T-helper 17 cell (primary cell): Measurements from ENCODE around the gene UPF3A. TPM values are rescaled to one million over a fixed set of nuclear protein-coding genes. Genes with fewer than 3 reads are reported as not detected.

Experiments
- ATAC-seq: fragments of 150-1000 bp; cut with Tn5 transposase; 2 replicates; pipeline ENCODE4 v1.10.0; 2021; ENCODE audit warnings: mild to moderate bottlenecking, moderate library complexity
- DNase-seq, 3 donors: peaks; one replicate each; pipeline versions ENCODE4 v3.0.0 to v3.0.0-alpha.2; 2020 to 2021
- H3K9me3 ChIP-seq: one replicate; pipeline ENCODE4 v1.7.0; 2013; ENCODE audit warnings: low read length, mild to moderate bottlenecking; ENCODE audit not compliant: control insufficient read depth, poor library complexity, severe bottlenecking
- H3K27ac Mint-ChIP-seq: one replicate; pipeline ENCODE4 v1.8.0; 2022; ENCODE audit warnings: mild to moderate bottlenecking, moderate library complexity, mixed read lengths
- H3K27me3 Mint-ChIP-seq: one replicate; pipeline ENCODE4 v1.8.0; 2022; ENCODE audit warnings: mixed read lengths
- H3K36me3 Mint-ChIP-seq: one replicate; pipeline ENCODE4 v1.8.0; 2022; ENCODE audit warnings: low read depth, mixed read lengths
- H3K4me1 Mint-ChIP-seq: one replicate; pipeline ENCODE4 v1.8.0; 2022; ENCODE audit warnings: mild to moderate bottlenecking, mixed read lengths
- H3K4me3 Mint-ChIP-seq: one replicate; pipeline ENCODE4 v1.8.0; 2022; ENCODE audit warnings: mild to moderate bottlenecking, moderate library complexity, mixed read lengths
- total RNA-seq, 4 donors: library from RNA in 2 of 4; stranded (reverse) in 2 of 4; gene quantifications; one replicate each; pipeline ENCODE4 v1.2.3 and lab custom pipeline; 2022 to 2026

UPF3A gene
- total RNA-seq, 2 donors from 2014 or later: 33.2 to 52.4 TPM

DNA sequence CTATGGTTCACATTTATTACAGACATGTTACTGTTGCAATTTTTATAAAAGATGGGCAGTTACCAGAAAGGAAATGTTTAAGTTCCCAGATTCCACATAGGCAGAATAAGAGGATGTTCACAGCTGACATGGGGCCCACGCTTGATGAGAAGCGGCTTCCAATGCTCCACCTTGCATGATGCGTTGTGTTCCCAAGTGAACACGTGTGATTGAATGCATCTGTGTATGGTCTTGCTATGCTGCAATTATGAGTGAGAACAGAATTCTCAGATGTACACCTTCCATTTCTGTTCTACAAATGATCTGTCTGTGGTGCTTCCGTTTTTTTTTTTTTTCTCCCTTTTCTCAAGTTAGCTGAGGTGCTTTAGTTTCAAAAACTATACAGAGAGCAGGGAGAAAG, 15.5 kb downstream of the UPF3A start:
- H3K9me3 ChIP-seq: no peaks in the 10 kb centered on the region
- no peaks in the 10 kb centered on the region for H3K27me3 Mint-ChIP-seq
- peaks cover 12% of the 10 kb centered on the region for H3K36me3 Mint-ChIP-seq
- no peak overlapping the region for H3K4me3 Mint-ChIP-seq
- no peak overlapping the region for H3K27ac Mint-ChIP-seq
- no peak for DNase-seq
- ATAC-seq: no peak
- peaks cover 6% of the 10 kb centered on the region for H3K4me1 Mint-ChIP-seq

DNA sequence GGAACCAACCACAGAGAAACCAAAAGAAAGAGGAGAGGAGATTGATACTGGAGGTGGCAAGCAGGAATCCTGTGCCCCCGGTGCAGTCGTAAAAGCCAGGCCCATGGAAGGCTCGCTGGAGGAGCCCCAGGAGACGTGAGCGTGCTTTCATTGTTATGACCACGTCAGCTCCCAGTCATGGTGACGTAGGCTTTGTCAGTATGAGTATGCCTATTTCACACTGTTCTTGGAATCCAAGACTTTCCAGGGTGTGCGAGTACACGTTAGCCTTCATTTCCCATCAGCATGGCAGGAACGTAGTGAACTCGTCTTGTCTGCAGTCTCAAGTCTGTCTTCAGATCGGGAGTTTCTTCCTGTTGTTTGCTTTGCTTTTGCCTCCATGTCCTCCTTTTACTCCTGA, 17.5 kb downstream of the UPF3A start:
- no peak for ATAC-seq
- Mint-ChIP-seq H3K4me3 (no peak overlapping the region), H3K4me1 (peaks cover 6% of the 10 kb centered on the region), H3K36me3 (peaks cover 12% of the 10 kb centered on the region), H3K27me3 (no peaks in the 10 kb centered on the region), H3K27ac (peak overlapping the region; percentile 79)
- no peak for DNase-seq
- H3K9me3 ChIP-seq: no peaks in the 10 kb centered on the region

DNA sequence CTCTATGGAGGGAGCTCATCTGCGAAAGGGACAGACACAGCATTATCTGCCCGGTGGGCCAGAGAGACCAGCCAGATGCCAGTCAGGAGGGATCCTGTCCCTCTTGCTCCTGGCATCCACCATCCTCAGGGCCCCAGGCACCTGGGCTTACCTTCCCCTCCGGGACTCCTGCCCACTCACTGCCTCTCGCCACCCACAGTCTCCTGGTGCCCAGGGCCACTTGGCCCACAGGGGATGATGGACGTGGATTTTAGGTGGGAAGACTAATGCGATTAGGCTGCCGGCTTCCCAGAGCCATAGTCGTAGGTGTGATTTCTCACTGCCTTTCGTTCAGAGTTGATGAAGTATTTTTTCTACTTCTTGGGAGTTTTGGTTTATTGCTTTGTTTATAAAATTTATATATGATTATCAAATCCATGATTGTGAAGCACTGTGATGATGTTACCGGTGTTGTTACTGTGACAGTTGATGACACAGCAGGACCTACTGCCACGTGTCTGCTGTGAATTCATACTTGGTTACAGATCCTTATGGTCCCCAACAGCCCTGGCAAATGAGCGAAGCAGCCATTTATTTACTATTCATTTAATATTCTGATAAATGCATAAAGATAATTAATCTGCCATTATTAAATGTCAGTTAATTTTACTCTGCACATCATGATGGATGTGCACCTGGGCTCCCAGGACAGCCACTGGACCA, 18.4 kb downstream of the UPF3A start:
- DNase-seq (no peak), ATAC-seq (no peak)
- H3K27me3 Mint-ChIP-seq: no peaks in the 10 kb centered on the region
- H3K4me1 Mint-ChIP-seq: peaks cover 6% of the 10 kb centered on the region
- peak overlapping the region; percentile 79 for H3K27ac Mint-ChIP-seq
- H3K9me3 ChIP-seq: no peaks in the 10 kb centered on the region
- H3K36me3 Mint-ChIP-seq: peaks cover 12% of the 10 kb centered on the region
- H3K4me3 Mint-ChIP-seq: no peak overlapping the region

DNA sequence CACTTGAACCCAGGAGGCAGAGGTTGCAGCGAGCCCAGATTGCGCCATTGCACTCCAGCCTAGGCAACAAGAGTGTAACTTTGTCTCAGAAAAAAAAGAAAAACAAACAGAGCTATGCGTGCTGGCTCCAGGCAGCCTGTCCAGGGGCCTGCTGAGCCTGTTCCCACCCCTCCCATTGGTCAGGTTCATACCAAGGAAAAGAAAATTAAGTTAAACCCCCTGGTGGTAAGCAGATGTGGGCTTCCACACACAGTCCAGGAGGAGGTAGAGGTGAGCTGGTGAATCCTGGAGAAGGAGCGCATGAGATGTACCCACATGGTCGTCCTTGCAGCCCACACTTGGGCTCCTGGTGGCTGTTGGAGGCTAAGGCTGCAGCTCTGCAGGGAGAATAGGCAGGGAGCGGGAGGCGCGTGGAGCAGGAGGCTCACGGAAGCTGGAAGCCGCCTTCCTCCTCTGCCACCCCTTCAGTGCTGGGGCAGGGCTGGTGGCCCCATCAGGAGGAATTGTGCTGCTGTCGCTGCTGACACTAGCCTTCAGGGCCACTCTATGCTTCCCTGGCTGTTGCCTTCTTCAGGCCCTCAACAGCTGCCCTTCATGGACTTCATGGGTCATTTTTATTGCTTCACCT, 22.4 kb downstream of the UPF3A start:
- Mint-ChIP-seq H3K27me3 (no peaks in the 10 kb centered on the region), H3K36me3 (peaks cover 7% of the 10 kb centered on the region), H3K4me1 (peaks cover 2% of the 10 kb centered on the region), H3K27ac (no peak overlapping the region), H3K4me3 (no peak overlapping the region)
- ATAC-seq (no peak), DNase-seq (no peak)
- H3K9me3 ChIP-seq: no peaks in the 10 kb centered on the region

DNA sequence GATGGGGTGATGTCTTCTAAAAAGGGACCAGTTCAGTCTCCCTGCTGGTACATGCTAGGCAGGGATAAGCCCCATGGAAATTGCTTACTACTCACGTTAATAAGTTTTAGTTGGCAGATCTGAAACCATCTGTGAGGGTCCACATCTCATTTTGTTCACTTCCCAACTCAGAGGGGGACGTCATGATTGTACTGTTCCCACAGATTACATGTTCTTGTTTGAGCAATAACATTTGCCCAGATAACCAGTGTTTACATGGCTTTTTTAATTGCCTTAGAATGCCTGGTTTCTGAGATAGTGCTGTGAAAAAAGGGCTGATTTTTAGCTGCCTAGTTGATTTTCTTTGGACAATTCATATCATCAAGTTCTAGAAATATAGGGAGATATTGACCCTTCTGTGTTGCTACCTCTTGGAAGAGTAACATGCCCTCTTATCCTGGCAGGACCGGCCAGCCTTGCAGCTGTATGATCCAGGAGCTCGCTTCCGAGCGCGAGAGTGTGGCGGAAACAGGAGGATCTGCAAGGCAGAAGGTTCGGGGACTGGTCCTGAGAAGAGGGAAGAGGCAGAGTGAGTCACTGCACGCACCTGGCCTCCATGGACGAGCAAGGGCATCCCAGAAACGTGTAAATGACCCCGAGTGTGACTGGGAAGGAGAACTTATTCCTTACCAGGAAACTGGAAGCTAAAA, 23.1 kb downstream of the UPF3A start:
- Mint-ChIP-seq H3K4me3 (no peak overlapping the region), H3K36me3 (peaks cover 4% of the 10 kb centered on the region), H3K27me3 (no peaks in the 10 kb centered on the region), H3K27ac (no peak overlapping the region), H3K4me1 (peaks cover 2% of the 10 kb centered on the region)
- H3K9me3 ChIP-seq: no peaks in the 10 kb centered on the region
- no peak for DNase-seq
- no peak for ATAC-seq

DNA sequence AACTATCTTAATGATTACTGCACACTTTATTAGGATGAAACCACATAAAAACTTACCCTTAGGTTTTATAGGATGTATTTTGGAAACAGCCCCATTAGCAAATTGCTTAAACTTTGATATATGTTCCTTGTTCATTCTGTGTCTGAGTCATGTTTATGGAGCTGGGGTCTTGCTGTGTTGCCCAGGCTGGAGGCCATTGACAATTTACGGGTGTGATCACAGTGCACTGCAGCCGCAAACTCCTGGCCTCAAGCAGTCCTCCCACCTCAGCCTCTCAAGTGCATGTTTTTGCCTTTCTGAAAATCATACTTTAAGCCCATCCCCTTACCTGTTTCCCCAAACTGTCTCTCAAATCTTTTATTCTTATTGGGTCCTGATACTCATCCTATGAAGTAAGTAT, 27.7 kb downstream of the UPF3A start:
- no peak for ATAC-seq
- Mint-ChIP-seq H3K27ac (peak overlapping the region; percentile 37), H3K27me3 (no peaks in the 10 kb centered on the region), H3K36me3 (no peaks in the 10 kb centered on the region), H3K4me1 (peaks cover 12% of the 10 kb centered on the region), H3K4me3 (no peak overlapping the region)
- H3K9me3 ChIP-seq: no peaks in the 10 kb centered on the region
- DNase-seq: no peak

DNA sequence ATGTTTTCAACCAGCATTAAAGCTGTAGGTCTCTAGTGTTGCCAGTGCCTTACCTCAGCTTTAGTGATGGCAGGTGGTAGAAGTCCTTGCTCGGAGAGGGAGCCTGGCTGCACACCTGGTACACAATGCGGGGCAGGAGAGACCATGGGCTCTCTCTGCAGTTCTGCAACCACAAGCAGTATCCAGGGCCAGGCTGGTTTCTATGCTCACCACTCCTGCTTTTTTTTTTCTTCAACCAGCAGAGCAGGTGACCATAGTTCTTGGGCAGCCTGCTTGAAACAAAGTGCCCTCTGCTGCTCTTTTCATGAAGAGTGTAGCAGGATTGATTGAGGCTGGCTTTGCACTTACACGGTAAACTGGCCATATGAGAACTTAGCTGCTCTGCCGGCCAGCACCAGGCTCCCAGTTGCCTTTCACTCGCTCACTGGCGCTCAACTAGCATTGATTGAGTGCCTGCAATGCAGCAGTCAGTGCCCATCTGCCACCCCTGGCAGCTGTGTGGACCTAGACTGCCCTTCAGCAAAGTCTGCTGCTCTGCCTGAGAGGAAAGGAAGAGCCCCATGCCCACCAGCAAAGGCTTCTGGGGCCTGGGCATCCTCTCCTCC, 28.5 kb downstream of the UPF3A start:
- no peak for DNase-seq
- Mint-ChIP-seq H3K4me3 (no peak overlapping the region), H3K36me3 (no peaks in the 10 kb centered on the region), H3K27me3 (no peaks in the 10 kb centered on the region), H3K27ac (no peak overlapping the region), H3K4me1 (peaks cover 13% of the 10 kb centered on the region)
- H3K9me3 ChIP-seq: no peaks in the 10 kb centered on the region
- ATAC-seq: no peak

DNA sequence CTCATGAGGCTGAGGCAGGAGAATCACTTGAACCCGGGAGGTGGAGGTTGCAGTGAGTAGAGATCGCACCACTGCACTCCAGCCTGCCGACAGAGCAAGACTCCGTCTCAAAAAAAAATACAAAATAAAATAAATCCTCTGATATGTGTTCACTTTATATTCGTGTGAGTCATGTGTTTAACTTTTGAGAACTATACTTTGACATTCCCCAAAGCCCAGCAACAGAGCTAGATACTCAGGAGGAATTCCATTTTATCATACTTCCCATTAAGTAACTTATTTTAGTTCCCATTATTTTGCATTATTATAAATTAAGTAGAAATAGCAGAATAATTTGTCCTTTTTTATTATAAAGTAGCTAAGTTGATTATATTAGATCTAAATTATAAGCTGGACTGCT, 29.6 kb downstream of the UPF3A start:
- peaks cover 20% of the 10 kb centered on the region for H3K4me1 Mint-ChIP-seq
- DNase-seq: no peak
- H3K4me3 Mint-ChIP-seq: no peak overlapping the region
- H3K36me3 Mint-ChIP-seq: no peaks in the 10 kb centered on the region
- no peak for ATAC-seq
- H3K27me3 Mint-ChIP-seq: no peaks in the 10 kb centered on the region
- H3K9me3 ChIP-seq: no peaks in the 10 kb centered on the region
- no peak overlapping the region for H3K27ac Mint-ChIP-seq

DNA sequence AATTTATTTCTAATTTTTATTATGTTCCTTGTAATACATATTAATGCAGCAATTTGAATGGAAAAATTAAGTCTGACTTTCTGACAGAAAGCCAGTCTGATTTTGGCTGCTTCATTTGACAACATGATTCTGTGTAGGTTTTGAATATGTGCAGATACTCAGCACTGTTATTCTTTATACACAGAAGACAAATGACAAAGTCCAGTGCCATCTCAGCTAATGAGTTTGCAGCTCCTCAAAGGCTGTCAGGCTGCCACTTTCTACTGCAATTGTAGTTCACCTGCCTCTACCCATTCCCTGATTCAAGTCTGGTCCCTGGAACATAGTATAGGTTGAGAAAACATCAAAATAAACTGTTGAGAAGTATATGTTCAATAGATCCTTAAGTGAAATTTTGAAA, 30.0 kb downstream of the UPF3A start:
- no peaks in the 10 kb centered on the region for H3K27me3 Mint-ChIP-seq
- no peak overlapping the region for H3K4me3 Mint-ChIP-seq
- peaks cover 20% of the 10 kb centered on the region for H3K4me1 Mint-ChIP-seq
- ATAC-seq (no peak), DNase-seq (no peak)
- no peak overlapping the region for H3K27ac Mint-ChIP-seq
- no peaks in the 10 kb centered on the region for H3K36me3 Mint-ChIP-seq
- H3K9me3 ChIP-seq: no peaks in the 10 kb centered on the region

DNA sequence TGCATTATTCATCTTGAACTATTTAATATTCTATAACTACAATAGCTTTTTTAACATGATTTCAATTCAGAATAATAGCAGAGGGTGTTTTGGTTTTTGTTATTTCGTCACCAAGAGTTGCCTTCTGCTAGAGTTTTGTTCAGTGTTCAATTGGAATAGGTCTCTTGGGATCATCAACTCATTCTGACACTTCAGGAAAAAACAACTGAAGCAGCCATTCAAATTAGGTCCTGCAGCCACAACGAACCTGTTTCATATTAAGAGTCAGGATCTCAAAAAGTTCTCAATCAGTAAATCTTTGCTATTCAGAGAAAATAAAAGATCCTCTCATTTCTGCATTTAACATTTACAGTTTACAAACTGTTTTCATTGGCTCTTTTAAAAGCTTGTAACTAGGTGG, 30.5 kb downstream of the UPF3A start:
- H3K4me3 Mint-ChIP-seq: no peak overlapping the region
- H3K4me1 Mint-ChIP-seq: peaks cover 20% of the 10 kb centered on the region
- H3K9me3 ChIP-seq: no peaks in the 10 kb centered on the region
- H3K36me3 Mint-ChIP-seq: no peaks in the 10 kb centered on the region
- no peaks in the 10 kb centered on the region for H3K27me3 Mint-ChIP-seq
- ATAC-seq (no peak), DNase-seq (no peak)
- no peak overlapping the region for H3K27ac Mint-ChIP-seq

DNA sequence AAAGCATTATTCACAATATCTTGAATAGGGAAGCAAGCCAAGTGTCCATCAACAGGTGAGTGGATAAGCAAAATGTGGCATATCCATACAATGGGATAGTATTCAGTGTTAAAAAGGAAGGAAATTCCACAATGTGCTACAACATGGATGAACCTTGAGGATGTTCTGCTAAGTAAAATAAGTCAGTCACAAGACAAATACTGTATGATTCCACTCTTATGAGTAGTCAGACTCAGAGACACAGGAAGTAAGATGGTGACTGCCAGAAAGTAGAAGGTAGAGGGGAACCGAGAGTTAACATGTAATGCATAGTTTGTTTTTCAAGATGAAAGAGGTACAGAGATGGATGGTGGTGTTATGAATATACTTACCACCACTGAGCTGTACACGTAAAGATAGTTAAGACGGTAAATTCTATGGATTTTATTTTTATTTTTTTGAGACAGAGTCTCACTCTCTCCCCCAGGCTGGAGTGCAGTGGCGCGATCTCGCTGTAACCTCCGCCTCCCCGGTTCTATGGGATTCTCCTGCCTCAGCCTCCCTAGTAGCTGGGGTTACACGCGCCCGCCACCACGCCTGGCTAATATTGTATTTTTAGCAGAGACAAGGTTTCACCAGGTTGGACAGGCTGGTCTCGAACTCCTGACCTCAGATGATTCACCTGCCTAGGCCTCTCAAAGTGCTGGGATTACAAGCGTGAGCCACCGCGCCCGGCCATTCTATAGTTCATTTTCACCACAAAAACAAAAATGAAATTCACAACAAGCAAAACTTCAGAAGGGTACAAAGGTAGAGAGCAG, 31.9 kb downstream of the UPF3A start:
- Mint-ChIP-seq H3K4me3 (peak overlapping the region; percentile 92), H3K27me3 (no peaks in the 10 kb centered on the region), H3K27ac (peak overlapping the region; percentile 94), H3K4me1 (peaks cover 23% of the 10 kb centered on the region), H3K36me3 (no peaks in the 10 kb centered on the region)
- ATAC-seq: no peak
- no peak for DNase-seq
- H3K9me3 ChIP-seq: no peaks in the 10 kb centered on the region

DNA sequence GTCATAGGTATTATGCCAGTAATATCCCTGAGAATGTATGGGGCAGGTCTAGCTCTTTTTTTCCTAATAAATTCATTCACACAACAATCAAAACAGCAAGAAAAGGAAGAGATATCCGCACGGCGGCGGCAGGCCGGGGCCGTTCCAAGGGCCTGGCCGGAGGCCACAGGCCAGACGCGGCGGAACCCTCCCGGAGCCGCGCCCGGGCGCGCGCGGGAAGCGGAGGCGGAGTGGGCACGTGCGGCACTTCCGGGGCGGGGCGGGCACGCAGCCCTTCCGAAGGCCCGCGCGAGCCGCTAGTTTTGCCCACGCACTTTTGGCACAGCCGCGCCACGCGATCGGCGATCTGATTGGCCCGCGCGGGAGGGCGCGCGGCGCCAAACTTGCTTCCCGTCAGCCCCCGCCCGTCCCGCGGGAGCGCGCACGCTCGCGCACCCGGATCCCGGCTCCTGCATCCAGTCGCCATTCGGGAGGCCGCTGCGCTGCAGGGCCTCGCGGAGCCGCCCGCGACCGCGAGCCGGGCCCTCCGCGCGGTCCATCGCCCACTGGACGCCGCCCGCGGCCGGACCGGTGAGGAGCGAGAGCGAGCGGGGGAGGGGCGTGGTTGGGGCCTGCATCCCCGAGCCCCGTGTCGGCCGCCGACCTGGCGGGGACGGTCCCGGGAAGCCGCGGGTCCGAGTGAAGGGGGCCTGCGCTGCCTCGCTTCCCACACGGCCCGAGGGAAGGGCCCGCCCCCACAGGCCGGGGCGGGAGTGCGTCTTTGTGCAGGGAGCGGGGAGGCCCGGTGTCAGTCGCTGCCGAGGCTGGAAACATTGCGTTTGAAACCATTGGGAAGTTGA, 32.9 kb downstream of the UPF3A start, which contains the start of gene CHAMP1:
CHAMP1 (plus strand) TSS at position 430 of the 839 bp plus-strand sequence. CDS start 9,340 bp downstream, outside the sequence.
- peak; percentile 77 to 85 (median 84) for DNase-seq
- H3K27me3 Mint-ChIP-seq: no peaks in the 10 kb centered on the region
- peak within 1 kb of the TSS; percentile 94 for H3K27ac Mint-ChIP-seq
- H3K9me3 ChIP-seq: no peaks in the 10 kb centered on the region
- H3K36me3 Mint-ChIP-seq: no peaks in the 10 kb centered on the region
- H3K4me1 Mint-ChIP-seq: peaks cover 30% of the 10 kb centered on the region
- peak within 1 kb of the TSS; percentile 92 for H3K4me3 Mint-ChIP-seq
- peak; percentile 89 for ATAC-seq
